ENCODE results near the gene MYPN. TPM values are rescaled to one million over a fixed set of nuclear protein-coding genes. Genes with fewer than 3 reads are reported as not detected.

Gene MYPN
- total and polyA plus RNA-seq, 2 experiments from 2014 or later: not detected

- no peaks in the 10 kb centered on the region for H3K9me2 ChIP-seq (replicated peaks; ENCODE audit: insufficient read depth)
- H3K36me3 ChIP-seq (replicated peaks; ENCODE audit: insufficient read depth, low read depth): no peaks in the 10 kb centered on the region
- no peak overlapping the region for H3K4me2 ChIP-seq
- no peaks in the 10 kb centered on the region for H3K4me1 ChIP-seq (ENCODE audit: insufficient read depth)
- H4K20me1 ChIP-seq (ENCODE audit: insufficient read depth, poor library complexity, severe bottlenecking): no peaks in the 10 kb centered on the region
- no peak for DNase-seq (ENCODE audit: low spot score)
- H3K4me3 ChIP-seq: no peak overlapping the region
- WGBS (ENCODE audit: low lambda C conversion rate, missing lambda C conversion rate): 87% methylated on average over 3 of the region's 3 CpGs
- no peak for TF ChIP-seq EZH2 (IDR thresholded peaks at IDR 0.05; ENCODE audit: borderline replicate concordance)
- TF ChIP-seq CTCF (IDR thresholded peaks at IDR 0.05; ENCODE audit: poor library complexity): no peak
- no peak for TF ChIP-seq EZH2phosphoT487 (IDR thresholded peaks at IDR 0.05; ENCODE audit: low read depth, severe bottlenecking, unreplicated experiment)
- no peak overlapping the region for H3K27ac ChIP-seq
- H3K79me2 ChIP-seq: no peaks in the 10 kb centered on the region
- H2AFZ ChIP-seq: no peak overlapping the region
- no peaks in the 10 kb centered on the region for H3K27me3 ChIP-seq
- no peaks in the 10 kb centered on the region for H3K9me3 ChIP-seq (ENCODE audit: low read depth)
These were observed 69.7 kb downstream of the MYPN start for GRCh38 chr10:68179016-68179415.

GRCh38 chr10:68180490-68180889 lies 71.2 kb downstream of the MYPN start:
- H3K36me3 ChIP-seq (replicated peaks; ENCODE audit: insufficient read depth, low read depth): no peaks in the 10 kb centered on the region
- no peaks in the 10 kb centered on the region for H3K9me3 ChIP-seq (ENCODE audit: low read depth)
- no peak for DNase-seq (ENCODE audit: low spot score)
- no peaks in the 10 kb centered on the region for H3K9me2 ChIP-seq (replicated peaks; ENCODE audit: insufficient read depth)
- no peaks in the 10 kb centered on the region for H3K79me2 ChIP-seq
- H3K4me2 ChIP-seq: no peak overlapping the region
- WGBS (ENCODE audit: low lambda C conversion rate, missing lambda C conversion rate): 99% methylated on average over 3 of the region's 3 CpGs
- H3K27ac ChIP-seq: no peak overlapping the region
- TF ChIP-seq EZH2phosphoT487 (IDR thresholded peaks at IDR 0.05; ENCODE audit: low read depth, severe bottlenecking, unreplicated experiment) (no peak), CTCF (IDR thresholded peaks at IDR 0.05; ENCODE audit: poor library complexity) (no peak), EZH2 (IDR thresholded peaks at IDR 0.05; ENCODE audit: borderline replicate concordance) (no peak)
- no peaks in the 10 kb centered on the region for H3K27me3 ChIP-seq
- no peaks in the 10 kb centered on the region for H3K4me1 ChIP-seq (ENCODE audit: insufficient read depth)
- no peak overlapping the region for H3K4me3 ChIP-seq
- no peak overlapping the region for H2AFZ ChIP-seq
- H4K20me1 ChIP-seq (ENCODE audit: insufficient read depth, poor library complexity, severe bottlenecking): no peaks in the 10 kb centered on the region

GRCh38 chr10:68184546-68184945 lies 75.3 kb downstream of the MYPN start:
- H3K4me2 ChIP-seq: peak overlapping the region; percentile 44
- no peak overlapping the region for H3K27ac ChIP-seq
- TF ChIP-seq CTCF (IDR thresholded peaks at IDR 0.05; ENCODE audit: poor library complexity) (no peak), EZH2phosphoT487 (IDR thresholded peaks at IDR 0.05; ENCODE audit: low read depth, severe bottlenecking, unreplicated experiment) (no peak), EZH2 (IDR thresholded peaks at IDR 0.05; ENCODE audit: borderline replicate concordance) (no peak)
- H3K4me3 ChIP-seq: no peak overlapping the region
- no peaks in the 10 kb centered on the region for H3K79me2 ChIP-seq
- H4K20me1 ChIP-seq (ENCODE audit: insufficient read depth, poor library complexity, severe bottlenecking): no peaks in the 10 kb centered on the region
- peaks cover 11% of the 10 kb centered on the region for H3K27me3 ChIP-seq
- no peaks in the 10 kb centered on the region for H3K9me2 ChIP-seq (replicated peaks; ENCODE audit: insufficient read depth)
- no peak overlapping the region for H2AFZ ChIP-seq
- DNase-seq (ENCODE audit: low spot score): peak; percentile 10
- no peaks in the 10 kb centered on the region for H3K9me3 ChIP-seq (ENCODE audit: low read depth)
- no peaks in the 10 kb centered on the region for H3K4me1 ChIP-seq (ENCODE audit: insufficient read depth)
- no peaks in the 10 kb centered on the region for H3K36me3 ChIP-seq (replicated peaks; ENCODE audit: insufficient read depth, low read depth)
- WGBS (ENCODE audit: low lambda C conversion rate, missing lambda C conversion rate): 71% methylated on average over 7 of the region's 7 CpGs

- no peak for DNase-seq (ENCODE audit: low spot score)
- Histone ChIP-seq H3K27me3 (peaks cover 11% of the 10 kb centered on the region), H3K4me1 (ENCODE audit: insufficient read depth) (no peaks in the 10 kb centered on the region), H2AFZ (no peak overlapping the region), H3K4me3 (no peak overlapping the region), H3K9me3 (ENCODE audit: low read depth) (no peaks in the 10 kb centered on the region), H4K20me1 (ENCODE audit: insufficient read depth, poor library complexity, severe bottlenecking) (no peaks in the 10 kb centered on the region), H3K79me2 (no peaks in the 10 kb centered on the region), H3K9me2 (replicated peaks; ENCODE audit: insufficient read depth) (no peaks in the 10 kb centered on the region), H3K4me2 (peak overlapping the region; percentile 44), H3K36me3 (replicated peaks; ENCODE audit: insufficient read depth, low read depth) (no peaks in the 10 kb centered on the region), H3K27ac (no peak overlapping the region)
- TF ChIP-seq EZH2phosphoT487 (IDR thresholded peaks at IDR 0.05; ENCODE audit: low read depth, severe bottlenecking, unreplicated experiment): no peak
- no peak for TF ChIP-seq CTCF (IDR thresholded peaks at IDR 0.05; ENCODE audit: poor library complexity)
- no peak for TF ChIP-seq EZH2 (IDR thresholded peaks at IDR 0.05; ENCODE audit: borderline replicate concordance)
- 70% methylated on average over 2 of the region's 2 CpGs for WGBS (ENCODE audit: low lambda C conversion rate, missing lambda C conversion rate)
These were observed 75.8 kb downstream of the MYPN start for GRCh38 chr10:68185085-68185484.

Data from hepatocyte (in vitro differentiated cells).